Activated CD4-positive, alpha-beta T cell treated with anti-CD3 and anti-CD28 coated beads, Interleukin-2, Interleukin-4, amounts not matched to agents 100 ng/mL and 50 ng/mL, durations not matched to agents 16 hours and 8 hours (primary cell): ENCODE data around the gene S100A8.
"Not testable (repeated sequence)": the region's sequence is repeated elsewhere in the genome, so short reads cannot be mapped to it uniquely, and the experiment has no call there.

Experiments used
- DNase-seq: peaks from one replicate; pipeline ENCODE4 v3.0.0-alpha.2; 2020; ENCODE audit warnings: low spot score

Gene S100A8

DNA sequence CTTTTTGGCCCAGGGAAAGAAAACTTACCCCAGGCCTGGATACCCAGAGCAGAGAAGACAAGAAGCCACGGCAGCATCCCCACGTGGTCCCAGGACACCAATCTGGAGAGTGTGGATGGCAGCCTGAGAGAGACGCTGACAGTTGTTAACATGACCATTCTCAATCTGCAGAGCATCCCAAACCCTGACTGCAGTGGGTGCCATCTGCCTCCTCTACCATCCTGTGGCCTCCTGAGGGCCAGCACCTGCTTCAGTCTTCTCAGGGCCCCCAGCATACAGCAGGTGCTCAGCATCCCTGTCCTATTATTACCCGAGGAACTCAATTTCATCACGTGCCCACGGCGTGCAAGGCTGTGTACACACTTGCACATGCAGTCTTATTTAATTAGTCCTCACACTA is 43.0 kb downstream of the S100A8 start:
- DNase-seq, result no peak

DNA sequence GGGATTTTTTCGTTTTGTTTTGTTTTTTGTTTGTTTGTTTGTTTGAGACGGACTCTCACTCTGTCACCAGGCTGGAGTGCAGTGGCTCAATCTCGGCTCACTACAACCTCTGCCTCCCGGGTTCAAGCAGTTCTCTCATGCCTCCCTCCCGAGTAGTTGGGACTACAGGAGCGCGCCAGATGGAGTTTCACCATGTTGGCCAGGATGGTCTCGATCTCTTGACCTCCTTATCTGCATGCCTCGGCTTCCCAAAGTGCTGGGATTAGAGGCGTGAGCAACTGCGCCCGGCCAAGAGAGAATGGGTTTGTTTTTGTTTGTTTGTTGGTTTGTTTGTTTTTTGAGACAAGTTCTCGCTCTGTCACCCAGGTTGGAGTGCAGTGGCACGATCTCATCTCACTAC is 43.8 kb downstream of the S100A8 start:
- not testable (repeated sequence) for DNase-seq

DNA sequence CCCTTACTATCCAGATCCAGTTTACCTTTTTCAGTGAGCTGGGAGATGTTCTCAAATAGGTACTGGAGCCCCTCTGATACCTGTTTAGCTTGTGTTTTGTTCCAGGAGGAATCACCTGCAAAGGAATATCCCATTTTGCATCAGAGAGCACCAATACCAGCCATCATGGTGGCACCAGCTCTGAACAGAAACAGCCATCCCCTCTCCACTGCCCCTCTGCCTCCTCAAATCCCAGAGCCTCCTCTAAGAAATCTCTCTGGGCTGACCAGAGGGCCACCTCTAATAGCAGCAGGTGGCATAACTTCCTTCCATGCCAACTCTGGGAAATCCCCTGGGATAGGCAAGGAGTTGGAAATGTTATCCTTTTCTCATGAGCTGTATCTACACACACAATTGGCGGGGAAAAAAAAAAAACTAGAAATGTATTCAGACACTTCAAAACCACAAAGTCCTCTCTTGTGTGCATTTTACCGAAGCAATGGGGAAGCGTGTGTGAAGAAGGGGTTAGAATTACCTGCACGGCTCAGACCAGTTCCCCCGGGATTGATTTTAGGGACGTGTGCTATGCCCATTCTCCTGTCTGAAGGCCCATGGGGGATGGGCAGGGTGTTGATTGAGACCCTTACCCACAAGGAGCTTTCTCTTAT is 44.7 kb downstream of the S100A8 start:
- DNase-seq, result no peak

DNA sequence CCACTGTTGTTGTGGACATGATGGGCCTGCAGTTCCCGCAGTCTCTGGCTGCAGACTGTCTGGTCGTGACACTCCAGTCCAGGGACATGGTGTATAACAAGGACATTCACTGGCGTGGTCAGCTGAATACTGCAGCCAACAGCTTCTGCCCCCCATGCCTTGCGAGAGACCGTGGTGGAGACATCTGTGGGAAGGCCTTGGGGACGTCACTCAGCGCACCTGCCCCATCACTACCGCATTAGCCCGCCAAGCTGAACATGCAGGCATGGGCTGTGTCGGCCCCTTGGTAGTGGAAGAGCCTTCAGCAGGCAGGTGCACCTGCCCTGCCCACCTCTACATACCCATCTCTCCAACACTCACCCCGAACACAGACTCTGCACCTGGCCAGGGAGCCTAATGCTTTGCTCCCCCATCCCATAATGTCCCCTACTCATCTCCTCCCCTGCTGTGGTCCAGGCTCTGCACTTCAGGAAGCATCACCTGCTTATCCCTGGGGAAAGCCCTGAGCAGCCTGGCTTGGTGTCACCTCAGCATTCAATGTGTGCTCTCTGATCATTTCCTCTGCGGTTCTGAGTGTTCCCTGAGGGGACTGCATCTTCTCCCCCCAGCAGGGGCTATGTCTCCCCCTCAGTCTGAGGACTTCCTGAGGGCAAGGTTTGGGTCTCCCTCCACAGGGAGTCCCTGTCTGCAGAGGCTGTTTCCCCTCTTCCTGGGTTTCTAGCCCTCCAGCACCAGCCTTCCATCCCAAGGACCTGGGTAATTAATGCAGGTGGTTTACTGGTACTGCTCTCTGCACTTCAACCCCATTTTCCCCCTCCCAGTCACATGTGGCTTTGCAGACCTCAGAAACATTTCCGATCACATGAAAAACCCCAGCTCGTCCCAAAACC is 45.4 kb downstream of the S100A8 start:
- DNase-seq, result no peak

DNA sequence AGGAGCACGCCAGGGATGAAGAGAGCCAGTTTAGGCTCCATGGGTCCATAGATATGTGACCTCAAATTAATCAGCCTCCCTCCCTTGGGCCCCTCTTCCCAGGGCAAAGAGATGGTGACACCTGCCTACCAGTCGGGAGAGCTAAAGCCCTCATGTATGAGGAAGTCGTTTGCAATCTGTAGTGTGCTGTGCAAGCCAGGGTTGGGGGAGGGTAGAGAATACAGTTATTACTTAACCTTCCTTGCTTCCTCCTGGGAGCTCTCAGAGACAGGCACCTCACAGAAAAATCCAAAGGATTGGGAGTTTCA is 46.2 kb downstream of the S100A8 start:
- no peak for DNase-seq

DNA sequence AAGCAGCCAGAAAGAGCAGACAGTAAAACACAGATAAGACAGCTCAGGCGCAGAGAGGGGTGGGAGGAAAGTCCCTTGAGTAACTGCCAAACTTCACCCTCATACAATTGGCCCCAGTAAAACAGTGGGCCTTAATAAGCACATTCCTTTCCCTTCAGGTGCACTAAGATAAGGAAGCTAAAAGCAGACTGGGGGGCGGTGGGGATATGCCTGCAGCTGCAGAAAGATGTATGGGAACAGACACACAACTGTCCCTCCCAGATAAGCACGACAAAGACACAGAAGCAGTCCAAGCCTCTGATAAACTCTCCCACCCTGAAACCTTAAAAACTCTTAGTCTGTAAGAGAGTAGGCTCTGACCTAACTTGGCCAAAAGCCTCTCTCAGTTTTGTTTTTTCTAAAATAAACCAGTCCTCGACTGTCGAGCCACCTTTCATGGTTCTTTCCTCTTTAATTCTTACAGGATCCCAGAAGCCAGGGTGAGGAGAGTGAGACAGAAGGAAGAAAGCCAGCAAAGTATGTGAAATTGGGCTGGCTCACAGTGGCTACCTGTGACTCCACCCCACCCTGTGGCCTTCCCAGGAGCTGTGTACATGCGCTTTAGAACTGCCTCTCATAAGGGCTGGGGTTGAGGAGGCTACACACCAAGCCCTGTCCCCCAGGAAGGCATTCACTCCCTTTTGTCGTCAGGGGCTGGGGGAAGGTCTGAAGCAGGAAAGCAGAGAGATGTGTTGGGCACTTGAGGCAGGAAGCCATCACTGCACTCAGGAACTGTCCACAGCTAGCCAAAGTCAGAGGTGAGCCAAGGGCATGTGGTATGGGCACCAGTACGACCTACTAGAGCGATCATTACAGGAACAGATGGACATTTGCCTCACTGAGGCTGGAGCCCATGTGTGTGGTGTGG is 46.8 kb downstream of the S100A8 start:
- no peak for DNase-seq

DNA sequence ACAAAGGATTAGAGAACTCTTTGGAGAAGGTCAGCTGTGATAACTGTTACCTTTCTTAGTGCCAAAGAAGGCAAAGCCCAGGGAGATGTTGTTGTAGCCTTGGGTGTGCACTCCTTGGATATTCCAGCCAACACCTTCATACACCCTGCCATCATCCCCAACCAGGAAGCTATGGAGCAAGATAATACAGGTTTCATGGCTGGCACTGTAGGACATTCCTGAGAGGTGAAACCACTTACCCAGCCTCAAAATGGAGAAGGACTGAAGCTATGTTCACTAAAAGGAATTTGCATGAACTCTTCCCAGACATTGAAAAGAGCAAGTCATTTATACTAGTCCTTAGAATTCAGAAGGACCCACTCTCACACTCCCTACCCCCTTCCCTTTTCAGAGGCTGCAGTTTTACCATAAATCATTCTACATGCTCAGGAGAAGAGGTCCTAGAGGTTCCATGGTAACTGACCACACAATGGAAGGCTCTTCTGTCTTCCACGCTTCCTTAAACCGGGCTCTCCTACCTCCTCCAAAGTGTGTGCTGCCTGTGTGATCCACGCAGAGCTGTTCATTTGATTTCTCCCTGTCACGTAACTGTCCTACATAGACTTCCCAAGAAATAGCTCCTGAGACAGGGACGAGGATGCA is 47.7 kb downstream of the S100A8 start:
- DNase-seq, result no peak

DNA sequence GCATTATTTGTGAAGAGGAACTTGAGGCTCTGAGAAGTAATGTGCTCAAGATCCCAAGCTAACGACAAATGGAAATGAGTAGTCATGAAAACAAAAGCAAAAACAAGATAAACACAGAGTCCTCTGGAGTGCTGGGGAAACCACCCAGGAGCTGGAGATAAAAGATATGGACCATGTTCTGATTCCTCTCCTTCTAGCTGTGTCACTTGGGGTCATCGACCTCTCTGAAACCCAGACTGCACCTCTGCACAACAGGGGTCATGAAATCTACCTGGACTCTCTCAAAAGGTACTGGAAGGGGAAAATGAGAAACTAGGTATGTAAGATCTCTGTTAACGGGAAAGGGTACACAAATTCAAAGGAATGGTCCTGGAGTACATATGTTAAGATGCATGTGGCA is 48.7 kb downstream of the S100A8 start:
- no peak for DNase-seq

DNA sequence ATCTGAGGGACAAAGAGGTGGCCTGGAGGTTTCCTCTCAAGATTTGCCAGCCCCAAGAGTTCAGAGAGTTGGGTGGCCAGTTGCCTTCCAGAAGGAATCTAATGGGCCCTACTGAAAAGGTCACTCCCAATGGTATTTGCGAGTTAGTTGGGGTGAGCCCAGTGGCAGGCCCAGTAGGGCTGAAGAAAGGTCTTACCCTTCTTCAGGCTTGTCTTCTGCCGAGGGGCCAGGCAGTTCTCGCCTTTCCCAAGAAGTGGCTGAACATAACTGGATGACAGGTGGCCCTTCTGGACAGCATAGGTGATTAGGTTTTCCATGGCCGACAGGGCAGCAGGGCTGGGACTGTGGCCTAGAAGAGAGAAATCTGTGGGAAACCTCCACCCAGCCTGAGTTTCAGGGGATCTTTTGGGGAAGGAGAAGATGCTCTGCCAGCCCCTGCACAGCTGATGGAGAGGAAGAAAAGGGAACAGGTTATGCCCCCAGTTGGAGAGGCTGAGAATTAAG is 49.4 kb downstream of the S100A8 start:
- DNase-seq, result no peak

DNA sequence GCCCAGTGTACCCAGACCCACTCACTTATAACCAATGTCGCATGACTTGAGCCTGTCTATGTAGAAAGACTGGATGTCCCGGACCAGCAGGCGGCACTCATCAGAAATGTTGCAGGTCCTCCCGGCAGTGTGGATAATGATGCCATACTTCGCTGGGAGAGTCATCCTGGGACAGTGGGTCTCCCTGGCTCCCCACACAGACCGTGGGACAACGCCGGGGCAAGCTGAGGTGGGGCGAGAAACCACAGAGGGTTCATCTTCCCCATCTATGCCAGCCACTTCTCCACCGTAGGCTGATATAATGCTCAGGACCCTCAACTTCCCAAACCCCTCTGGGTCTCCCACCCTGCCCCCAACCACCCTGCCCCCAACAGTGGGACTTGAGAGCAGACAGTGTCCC is 50.5 kb downstream of the S100A8 start:
- DNase-seq, result no peak
